GM12801 (cell line): ENCODE data around the gene LRMDA.

Experiments
- CTCF ChIP-seq: IDR thresholded peaks from one replicate; pipeline ENCODE4 v1.5.1; 2011; ENCODE audit warnings: control low read depth; ENCODE audit not compliant: insufficient read length; ENCODE audit errors: extremely low read depth

LRMDA gene

DNA sequence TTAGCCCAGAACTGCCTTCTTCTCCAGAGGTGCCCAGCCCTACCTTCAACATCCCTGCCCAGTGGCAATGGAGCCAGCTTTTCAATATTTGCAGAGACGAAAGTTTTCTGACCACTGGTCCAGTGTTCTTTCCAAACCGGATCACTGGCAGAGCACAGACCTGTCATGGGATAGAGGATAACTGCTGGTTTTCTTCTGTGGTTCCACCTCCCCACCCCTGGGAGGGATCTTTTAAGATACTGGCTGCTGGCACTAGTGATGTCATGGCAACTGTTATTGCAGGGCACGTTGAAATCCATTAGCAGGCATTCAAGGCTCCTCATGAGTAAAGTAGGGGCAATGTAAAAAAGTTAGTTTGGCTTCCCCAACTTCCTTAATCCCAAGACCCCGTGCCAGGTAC, 387.1 kb downstream of the LRMDA start:
- no peak for TF ChIP-seq CTCF

- TF ChIP-seq CTCF = no peak
Measured at GRCh38 chr10:75825235-75825634, 393.8 kb downstream of the LRMDA start.

DNA sequence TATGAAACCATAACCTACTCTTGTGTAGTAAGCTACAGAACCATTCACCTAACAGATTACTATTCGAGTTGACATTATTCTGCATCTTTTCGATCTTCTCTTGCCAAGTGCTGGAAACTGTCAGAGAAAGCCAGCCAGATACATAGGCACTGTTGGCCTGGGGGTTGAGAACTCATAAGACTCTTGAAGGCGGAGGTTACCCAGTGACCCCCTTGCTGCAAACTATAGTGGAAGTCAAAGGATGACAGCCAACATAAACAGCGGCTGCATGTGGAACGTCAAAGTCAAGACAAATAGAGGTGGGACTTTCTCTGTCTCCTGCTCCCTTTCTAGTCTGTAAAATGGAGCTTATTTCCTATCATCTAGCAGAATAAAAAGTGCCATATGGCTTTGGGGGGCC, 394.2 kb downstream of the LRMDA start:
- TF ChIP-seq CTCF = no peak

DNA sequence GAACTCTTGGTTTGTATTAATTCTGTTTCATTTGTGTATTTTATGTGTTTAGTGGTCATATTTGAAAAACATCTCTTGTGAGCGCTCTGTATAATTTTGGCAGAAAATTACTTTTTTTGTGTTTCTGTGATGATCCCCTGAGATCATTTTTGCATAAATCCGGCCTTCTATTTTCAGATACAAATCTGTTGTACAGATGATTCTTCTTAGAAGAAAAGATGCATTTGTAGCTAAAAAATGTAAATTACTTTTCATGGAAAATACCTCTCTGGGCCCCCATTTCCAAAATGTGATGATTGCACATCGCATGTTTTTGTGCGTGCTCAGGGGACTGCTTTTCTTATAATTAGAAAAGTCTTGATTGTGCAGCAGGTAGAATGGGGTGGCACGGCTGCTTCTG, 395.4 kb downstream of the LRMDA start:
- no peak for TF ChIP-seq CTCF

DNA sequence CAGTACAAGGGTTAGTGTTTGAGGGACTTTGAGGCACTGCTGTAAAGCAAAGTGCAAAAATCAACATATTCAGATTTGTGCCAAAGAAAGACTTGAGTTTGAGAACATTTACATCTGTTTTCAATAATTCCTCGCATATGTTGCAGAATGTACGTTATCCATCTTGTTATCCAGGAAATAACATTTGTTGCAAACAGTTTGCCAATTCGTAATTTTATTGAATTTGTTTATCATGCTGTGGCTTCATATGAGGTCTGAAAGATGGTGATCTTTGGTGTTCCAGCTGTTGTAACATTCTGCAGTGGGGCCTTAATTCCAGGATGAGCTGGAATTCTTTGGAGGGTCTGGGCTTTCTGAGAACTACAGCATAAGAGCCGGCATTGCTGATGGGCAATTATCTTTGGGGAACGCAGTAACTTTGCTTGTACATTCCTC, 396.2 kb downstream of the LRMDA start:
- TF ChIP-seq CTCF = no peak

GRCh38 chr10:75828413-75828812, 397.0 kb downstream of the LRMDA start:
- TF ChIP-seq CTCF = no peak

DNA sequence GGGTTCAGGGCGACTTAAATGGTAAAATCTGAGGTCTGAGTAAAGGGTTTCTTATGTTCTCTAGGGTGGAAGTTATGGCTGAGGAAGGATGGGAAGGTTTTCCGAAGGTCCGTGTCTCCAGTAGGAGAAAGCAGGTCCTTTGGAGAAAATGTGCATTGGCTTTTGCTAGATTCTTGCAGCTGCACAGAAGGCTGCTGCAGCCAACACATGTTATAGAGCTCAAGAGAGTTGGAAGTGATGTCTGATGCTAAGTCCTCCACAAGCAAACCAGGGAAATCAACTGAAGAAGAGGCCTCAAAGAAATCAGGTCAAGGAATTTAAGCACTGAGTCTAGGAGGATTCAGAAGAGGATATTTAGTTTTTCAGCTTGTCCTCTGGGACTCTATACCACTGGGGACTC, 404.6 kb downstream of the LRMDA start:
- no peak for TF ChIP-seq CTCF

GRCh38 chr10:75838486-75838885, 407.1 kb downstream of the LRMDA start:
- no peak for TF ChIP-seq CTCF
